Stimulated activated naive CD4-positive, alpha-beta T cell (primary cell): ENCODE data around the gene DAPK2.

Experiments used
- DNase-seq, 6 experiments: peaks; one replicate each; lab custom pipeline; 2025; lab: John Stamatoyannopoulos, UW

The DAPK2 gene

GRCh38 chr15:63997715-63998442, 48.4 kb downstream of the DAPK2 start:
- DNase-seq = peak in 1 of 6 experiments; percentile 2

- DNase-seq = no peak
Observed at GRCh38 chr15:63996794-63997357, 49.4 kb downstream of the DAPK2 start.

- no peak for DNase-seq
Observed at GRCh38 chr15:63995789-63996188, 50.5 kb downstream of the DAPK2 start.

GRCh38 chr15:63994073-63994600, 52.1 kb downstream of the DAPK2 start:
- no peak for DNase-seq

GRCh38 chr15:63992300-63992699, 54.0 kb downstream of the DAPK2 start:
- DNase-seq = no peak

GRCh38 chr15:63991706-63992105, 54.6 kb downstream of the DAPK2 start:
- no peak for DNase-seq

GRCh38 chr15:63990454-63990853, 55.8 kb downstream of the DAPK2 start:
- DNase-seq = no peak

- DNase-seq = no peak
Observed at GRCh38 chr15:63987796-63988378, 58.4 kb downstream of the DAPK2 start.

- no peak for DNase-seq
Observed at GRCh38 chr15:63986751-63987341, 59.4 kb downstream of the DAPK2 start.

GRCh38 chr15:63986185-63986680, 60.1 kb downstream of the DAPK2 start:
- DNase-seq = no peak

GRCh38 chr15:63985221-63986184, 60.8 kb downstream of the DAPK2 start:
- DNase-seq = no peak

- no peak for DNase-seq
Observed at GRCh38 chr15:63984331-63984730, 62.0 kb downstream of the DAPK2 start.

- DNase-seq = peak in 1 of 6 experiments; percentile 1
Observed at GRCh38 chr15:63983061-63983711, 63.1 kb downstream of the DAPK2 start.

GRCh38 chr15:63982381-63982854, 63.9 kb downstream of the DAPK2 start:
- DNase-seq = no peak

- no peak for DNase-seq
Observed at GRCh38 chr15:63981596-63982320, 64.5 kb downstream of the DAPK2 start.

- no peak for DNase-seq
Observed at GRCh38 chr15:63979262-63979793, 67.0 kb downstream of the DAPK2 start.

GRCh38 chr15:63978511-63979261, 67.6 kb downstream of the DAPK2 start:
- no peak for DNase-seq

GRCh38 chr15:63977119-63977518, 69.2 kb downstream of the DAPK2 start:
- DNase-seq = no peak

- no peak for DNase-seq
Observed at GRCh38 chr15:63974021-63974420, 72.3 kb downstream of the DAPK2 start.
